Measurements from ENCODE around the gene RTN4R. TPM values are rescaled to one million over a fixed set of nuclear protein-coding genes. Genes with fewer than 3 reads are reported as not detected.

Gene RTN4R
- total and polyA plus RNA-seq, 9 of the 15 experiments (the other 6 are each of a cell fraction or from before 2014, with no cell fraction given), result 0.04 to 2.8 (median 1.4) TPM; not detected in 3

DNA sequence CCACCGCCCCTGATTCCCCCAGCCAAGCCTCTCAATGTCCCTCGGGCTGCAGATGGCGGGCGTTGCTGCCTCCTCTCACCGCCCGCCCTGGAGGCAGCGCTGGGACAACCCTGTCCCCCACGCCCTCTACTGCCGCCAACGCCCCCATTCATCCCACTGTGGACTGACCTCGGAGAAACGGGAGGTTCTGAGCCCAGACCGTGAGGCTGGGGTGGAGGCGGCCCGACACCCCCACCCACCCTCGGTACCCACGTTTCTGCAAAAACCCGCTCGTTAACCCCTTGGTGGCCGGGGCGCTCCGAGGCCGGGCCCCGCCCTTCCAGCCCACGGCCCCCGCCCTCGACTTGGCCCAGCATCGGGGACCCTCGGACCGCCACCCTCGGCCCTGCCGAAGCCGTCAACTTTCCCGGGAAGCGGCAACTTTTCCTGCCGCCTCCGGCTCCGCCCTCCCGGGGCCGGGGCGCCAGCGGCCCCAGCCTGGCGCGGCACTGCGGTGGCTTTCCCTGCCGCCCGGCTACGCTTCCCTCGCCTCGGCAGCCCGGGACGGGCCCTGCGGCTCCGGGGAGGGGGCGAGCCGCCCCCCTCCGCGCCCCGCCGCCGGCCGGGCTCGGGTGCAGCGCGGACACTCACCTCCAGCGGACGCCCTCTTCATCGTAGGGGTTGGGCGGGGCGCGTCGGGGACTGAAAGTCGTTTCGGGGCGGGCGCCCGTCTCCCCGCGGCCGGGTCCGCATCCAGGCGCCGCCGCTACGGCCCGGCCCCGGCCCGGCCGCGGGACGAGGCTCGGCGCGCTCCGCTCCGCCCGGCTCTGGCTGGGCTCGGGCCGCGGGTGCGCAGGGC is 458 bp downstream of the RTN4R start (continued):
- TF ChIP-seq SMAD4 (CRISPR knock-in tag; conservative IDR thresholded peaks at IDR 0.05) (peak; percentile 17; the same call in 1 of the 2 replicates), KLF13 (tag; IDR thresholded peaks at IDR 0.05; ENCODE audit: borderline replicate concordance, low read depth) (no peak), MTF1 (CRISPR knock-in tag; IDR thresholded peaks at IDR 0.05; ENCODE audit: borderline replicate concordance) (no peak), ZNF764 (CRISPR knock-in tag; IDR thresholded peaks at IDR 0.05; ENCODE audit: low read depth) (no peak), TFAP4 (CRISPR knock-in tag; IDR thresholded peaks at IDR 0.05; ENCODE audit: borderline replicate concordance) (peak; percentile 67; the same call in 1 of the 2 replicates), ZNF197 (CRISPR knock-in tag; IDR thresholded peaks at IDR 0.05; ENCODE audit: low read depth) (peak; percentile 56; the same call in 1 of the 2 replicates), DEAF1 (CRISPR knock-in tag; IDR thresholded peaks at IDR 0.05) (no peak), HNRNPL (IDR thresholded peaks at IDR 0.05; ENCODE audit: low read depth, low read length) (peak; percentile 14; the same call in 1 of the 2 replicates), CTBP1 (IDR thresholded peaks at IDR 0.05; ENCODE audit: borderline replicate concordance) (peak; percentile 87), FOXK1 (CRISPR knock-in tag; IDR thresholded peaks at IDR 0.05; ENCODE audit: borderline replicate concordance) (no peak), SNRNP70 (optimal IDR thresholded peaks at IDR 0.05; ENCODE audit: low read depth, low read length) (no peak), IRF2 (CRISPR knock-in tag; IDR thresholded peaks at IDR 0.05) (peak; percentile 80; the same call in 1 of the 2 replicates), CBX8 (IDR thresholded peaks at IDR 0.05; ENCODE audit: borderline replicate concordance, extremely low read depth, low read depth, low read length, poor library complexity, severe bottlenecking) (no peak), ZZZ3 (IDR thresholded peaks at IDR 0.05) (no peak), ZNF347 (CRISPR knock-in tag; IDR thresholded peaks at IDR 0.05; ENCODE audit: low read depth) (no peak), HDAC8 (tag; IDR thresholded peaks at IDR 0.05) (0 out of 2 replicates have a peak, but pooled peaks have one; percentile 35), MEF2A (IDR thresholded peaks at IDR 0.05; ENCODE audit: control insufficient read depth, low read depth, low read length) (no peak), MCM7 (IDR thresholded peaks at IDR 0.05) (no peak), YY1 (IDR thresholded peaks at IDR 0.05; ENCODE audit: borderline replicate concordance in 1 of 3, control insufficient read depth in 1 of 3, extremely low read depth in 1 of 3, insufficient read depth in 3 of 3, insufficient read length in 1 of 3, insufficient replicate concordance in 2 of 3, low read depth in 1 of 3, low read length in 2 of 3) (no peak), PHF8 (IDR thresholded peaks at IDR 0.05; ENCODE audit: borderline replicate concordance, low read length) (peak; percentile 54; the same call in 1 of the 2 replicates), SIRT6 (IDR thresholded peaks at IDR 0.05; ENCODE audit: low read depth, low read length) (no peak)
- TF ChIP-seq, protein P1, sequence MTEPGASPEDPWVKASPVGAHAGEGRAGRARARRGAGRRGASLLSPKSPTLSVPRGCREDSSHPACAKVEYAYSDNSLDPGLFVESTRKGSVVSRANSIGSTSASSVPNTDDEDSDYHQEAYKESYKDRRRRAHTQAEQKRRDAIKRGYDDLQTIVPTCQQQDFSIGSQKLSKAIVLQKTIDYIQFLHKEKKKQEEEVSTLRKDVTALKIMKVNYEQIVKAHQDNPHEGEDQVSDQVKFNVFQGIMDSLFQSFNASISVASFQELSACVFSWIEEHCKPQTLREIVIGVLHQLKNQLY (CRISPR knock-in tag; conservative IDR thresholded peaks at IDR 0.05), result no peak

All from K562 (cell line).